Measurements from ENCODE around the gene C18orf63. TPM values are rescaled to one million over a fixed set of nuclear protein-coding genes. Genes with fewer than 3 reads are reported as not detected.

The C18orf63 gene
- total and polyA plus RNA-seq, 9 donors = not detected

GRCh38 chr18:74271635-74272034 lies 44.0 kb upstream of the C18orf63 start:
- no peaks in the 10 kb centered on the region for H3K9me3 ChIP-seq
- intact Hi-C loops (cut with DNase I) = no loop called here

GRCh38 chr18:74273394-74273793 lies 42.2 kb upstream of the C18orf63 start:
- TF ChIP-seq CTCF (IDR thresholded peaks at IDR 0.05) = no peak
- no peak for DNase-seq
- no peaks in the 10 kb centered on the region for H3K27me3 ChIP-seq
- no peak overlapping the region for H3K4me3 ChIP-seq
- no peak overlapping the region for H3K27ac ChIP-seq
- H3K9me3 ChIP-seq = no peaks in the 10 kb centered on the region
- intact Hi-C loops (cut with DNase I) = no loop called here
- WGBS, 3 donors = 81 to 87% (median 82%) methylated on average over 3 of the region's 3 CpGs
- H3K36me3 ChIP-seq = no peaks in the 10 kb centered on the region
- peaks cover 17% of the 10 kb centered on the region for H3K4me1 ChIP-seq (ENCODE audit: insufficient read depth)

More at GRCh38 chr18:74271635-74272034, 44.0 kb upstream of the C18orf63 start:
- Histone ChIP-seq H3K4me1 (ENCODE audit: insufficient read depth) (peaks cover 11% of the 10 kb centered on the region), H3K27ac (no peak overlapping the region), H3K4me3 (no peak overlapping the region), H3K36me3 (no peaks in the 10 kb centered on the region), H3K27me3 (no peaks in the 10 kb centered on the region)
- TF ChIP-seq EP300 (IDR thresholded peaks at IDR 0.05) (no peak), POLR2A (IDR thresholded peaks at IDR 0.05) (no peak), CTCF (IDR thresholded peaks at IDR 0.05) (no peak)
- DNase-seq = no peak
- WGBS, 3 donors = 79 to 98% (median 93%) methylated on average over 3 of the region's 3 CpGs

GRCh38 chr18:74274700-74275099 lies 40.9 kb upstream of the C18orf63 start:
- no peak for DNase-seq
- Histone ChIP-seq H3K27me3 (no peaks in the 10 kb centered on the region), H3K4me1 (ENCODE audit: insufficient read depth) (peaks cover 18% of the 10 kb centered on the region), H3K4me3 (no peak overlapping the region), H3K27ac (no peak overlapping the region), H3K36me3 (no peaks in the 10 kb centered on the region), H3K9me3 (no peaks in the 10 kb centered on the region)
- WGBS, 3 donors = 53 to 60% (median 59%) methylated on average over 4 of the region's 4 CpGs
- intact Hi-C loops (cut with DNase I) = no loop called here
- TF ChIP-seq POLR2A (IDR thresholded peaks at IDR 0.05) = no peak
- no peak for TF ChIP-seq CTCF (IDR thresholded peaks at IDR 0.05)
- no peak for TF ChIP-seq EP300 (IDR thresholded peaks at IDR 0.05)

GRCh38 chr18:74275736-74276135 lies 39.9 kb upstream of the C18orf63 start:
- no peaks in the 10 kb centered on the region for H3K27me3 ChIP-seq
- TF ChIP-seq CTCF (IDR thresholded peaks at IDR 0.05) (no peak), POLR2A (IDR thresholded peaks at IDR 0.05) (no peak), EP300 (IDR thresholded peaks at IDR 0.05) (no peak)
- no peak overlapping the region for H3K4me3 ChIP-seq
- no peak overlapping the region for H3K27ac ChIP-seq
- intact Hi-C loops (cut with DNase I) = no loop called here
- H3K4me1 ChIP-seq (ENCODE audit: insufficient read depth) = peaks cover 16% of the 10 kb centered on the region
- H3K9me3 ChIP-seq = no peaks in the 10 kb centered on the region
- DNase-seq = no peak
- WGBS, 3 donors = 89 to 93% (median 92%) methylated on average over 11 of the region's 11 CpGs
- no peaks in the 10 kb centered on the region for H3K36me3 ChIP-seq

GRCh38 chr18:74276609-74277008 lies 39.0 kb upstream of the C18orf63 start:
- peaks cover 16% of the 10 kb centered on the region for H3K4me1 ChIP-seq (ENCODE audit: insufficient read depth)
- intact Hi-C loops (cut with DNase I) = no loop called here
- TF ChIP-seq CTCF (IDR thresholded peaks at IDR 0.05) (no peak), EP300 (IDR thresholded peaks at IDR 0.05) (no peak), POLR2A (IDR thresholded peaks at IDR 0.05) (no peak)

More at GRCh38 chr18:74276609-74277008, 39.0 kb upstream of the C18orf63 start:
- WGBS, 3 donors = 78 to 84% (median 79%) methylated on average over 10 of the region's 10 CpGs
- Histone ChIP-seq H3K4me3 (no peak overlapping the region), H3K27me3 (no peaks in the 10 kb centered on the region), H3K36me3 (no peaks in the 10 kb centered on the region), H3K9me3 (no peaks in the 10 kb centered on the region), H3K27ac (no peak overlapping the region)
- DNase-seq = no peak

Measured in ovary (tissue), 9 donors.